Endothelial cell of hepatic sinusoid (primary cell): ENCODE measurements around the gene USP34.
"Not testable (repeated sequence)": the region's sequence is repeated elsewhere in the genome, so short reads cannot be mapped to it uniquely, and the experiment has no call there.

Source experiments
- in situ Hi-C: cut with HindIII; loops from 2 replicates; pipeline ENCODE4 v1.10.0; 2017; ENCODE audit warnings: low sequenced_read_pairs

Gene USP34

DNA sequence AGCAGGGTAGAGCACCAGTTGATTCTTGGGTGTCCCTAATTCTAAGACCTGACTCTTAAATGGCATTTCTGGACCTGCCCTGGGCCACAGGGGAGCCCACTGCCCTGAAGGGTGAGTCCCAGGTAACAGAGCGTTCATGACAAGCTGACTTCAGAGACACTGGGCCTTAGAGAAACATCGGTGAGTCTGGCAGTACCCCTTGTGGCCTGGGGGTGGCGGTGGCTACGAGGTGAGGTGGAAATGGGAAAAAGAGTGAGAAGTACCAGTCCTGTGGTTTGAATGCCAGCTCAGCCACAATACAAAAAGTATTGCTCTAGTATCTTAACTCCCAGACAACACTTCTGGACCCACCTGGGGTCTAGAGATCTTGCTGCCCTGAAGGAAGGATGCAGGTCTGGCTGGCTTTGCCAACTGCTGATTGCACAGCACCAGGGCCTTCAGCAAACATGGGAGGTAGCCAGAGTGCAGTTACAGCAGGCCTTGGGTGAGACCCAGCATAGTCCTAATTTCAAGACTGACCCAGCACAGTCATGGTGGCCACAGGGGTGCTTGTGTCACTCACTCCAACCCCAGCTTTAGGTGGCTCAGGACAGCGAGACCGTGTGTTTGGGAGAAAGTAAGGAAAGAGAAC is 44.5 kb downstream of the USP34 start:
- in situ Hi-C loops = no loop called here

DNA sequence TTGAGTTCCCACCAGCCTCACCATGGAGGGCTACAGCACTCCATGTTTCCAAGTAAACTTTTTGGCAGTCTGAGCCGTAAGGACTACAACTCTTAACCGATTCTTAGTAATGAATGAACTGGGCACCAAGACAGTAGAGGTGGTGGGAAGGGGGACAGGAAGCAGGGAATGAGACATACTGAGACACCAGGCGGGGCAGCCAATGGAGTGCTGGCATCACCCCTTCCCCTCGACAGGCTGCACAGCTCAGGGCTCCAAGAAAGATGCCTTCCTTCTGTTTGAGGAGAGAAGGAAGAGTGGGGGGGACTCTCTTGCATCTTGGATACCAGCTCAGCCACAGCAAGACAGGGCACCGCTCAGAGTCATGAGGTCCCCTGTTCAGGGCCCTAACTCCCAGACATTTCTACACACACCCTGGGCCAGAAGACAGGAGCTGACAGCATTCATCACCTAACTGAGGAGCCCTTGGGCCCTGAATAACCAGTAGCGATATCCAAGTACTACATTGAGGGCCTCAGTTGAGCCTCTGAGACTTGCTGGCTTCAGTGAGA is 45.2 kb downstream of the USP34 start:
- in situ Hi-C loops = no loop called here

DNA sequence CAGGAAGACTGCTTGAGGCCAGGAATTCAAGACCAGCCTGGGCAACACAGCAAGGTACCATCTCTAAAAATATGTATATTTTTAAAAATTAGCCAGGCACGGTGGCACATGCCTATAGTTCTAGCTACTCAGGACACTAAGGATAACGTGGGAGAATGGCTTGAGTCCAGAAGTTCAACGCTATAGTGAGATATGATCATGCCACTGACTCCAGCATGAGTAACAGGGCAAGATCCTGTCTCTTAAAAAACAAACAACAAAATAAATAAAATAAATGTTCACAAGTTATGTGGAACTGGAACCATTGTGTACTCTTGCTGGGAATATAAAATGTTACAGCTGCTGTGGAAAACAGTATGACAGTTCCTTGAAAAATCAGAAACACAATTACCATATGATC is 47.2 kb downstream of the USP34 start:
- in situ Hi-C loops = no loop called here

DNA sequence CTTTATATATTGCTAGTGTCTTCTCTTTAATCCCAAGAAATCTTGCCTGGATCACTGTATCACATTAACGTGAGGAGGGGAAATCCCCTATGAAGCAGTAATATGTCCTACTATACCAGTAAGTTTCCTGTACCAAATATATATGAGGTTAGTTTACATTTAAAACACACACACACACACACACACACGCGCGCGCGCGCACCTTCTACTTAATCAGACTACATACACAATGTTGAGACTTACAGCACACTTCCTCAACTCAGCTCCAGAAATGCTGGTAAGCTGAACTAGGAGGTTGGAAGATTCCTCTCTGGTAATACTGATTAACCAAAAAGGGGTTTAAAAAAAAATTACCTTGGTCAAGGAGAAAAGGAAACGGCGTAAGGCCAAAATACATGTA is 49.3 kb downstream of the USP34 start:
- in situ Hi-C loops = no loop called here

DNA sequence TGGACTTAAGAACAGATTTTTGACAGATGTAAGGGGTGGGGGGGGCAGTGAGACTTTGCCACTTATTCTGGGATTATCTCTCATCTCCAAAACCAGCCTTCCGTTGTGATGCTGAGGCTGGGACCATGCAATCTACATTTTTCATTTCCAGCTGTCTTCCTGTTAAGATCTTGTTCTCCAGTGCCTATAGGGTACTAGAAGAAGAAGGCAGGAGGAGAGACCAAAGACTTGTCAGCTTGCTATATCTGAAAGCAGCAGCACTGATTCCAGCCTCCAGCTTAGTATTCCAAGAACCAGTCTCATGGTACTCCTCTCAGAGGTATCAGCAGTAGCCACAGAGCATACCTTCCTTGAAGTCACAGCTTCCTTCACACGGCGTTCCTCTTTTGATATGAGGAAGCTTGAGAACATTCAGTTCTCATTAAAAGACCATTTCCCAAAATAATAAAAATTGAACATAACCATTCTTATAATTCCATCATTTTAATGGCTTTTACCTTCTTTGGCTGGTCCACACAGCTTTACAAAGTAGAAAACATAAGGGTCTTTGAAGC is 49.8 kb downstream of the USP34 start:
- in situ Hi-C loops = no loop called here

DNA sequence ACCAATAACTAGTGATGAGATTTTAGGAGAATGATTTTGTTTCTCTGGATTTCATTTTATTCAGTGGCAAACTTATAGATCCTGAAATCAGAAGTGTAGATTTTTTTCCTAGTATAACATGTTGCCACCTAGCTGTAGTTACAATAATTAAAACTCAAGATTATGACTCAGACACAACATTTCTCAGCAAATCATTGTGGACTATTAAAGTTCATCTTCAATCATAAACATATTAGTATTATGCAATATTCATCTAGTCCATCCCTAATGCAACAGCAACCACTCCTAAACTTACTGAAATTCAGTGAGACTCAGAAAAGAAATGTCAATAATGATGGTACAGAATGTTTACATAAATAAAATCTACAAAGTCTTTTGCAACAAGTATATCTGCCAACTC is 51.3 kb downstream of the USP34 start:
- in situ Hi-C loops = no loop called here

DNA sequence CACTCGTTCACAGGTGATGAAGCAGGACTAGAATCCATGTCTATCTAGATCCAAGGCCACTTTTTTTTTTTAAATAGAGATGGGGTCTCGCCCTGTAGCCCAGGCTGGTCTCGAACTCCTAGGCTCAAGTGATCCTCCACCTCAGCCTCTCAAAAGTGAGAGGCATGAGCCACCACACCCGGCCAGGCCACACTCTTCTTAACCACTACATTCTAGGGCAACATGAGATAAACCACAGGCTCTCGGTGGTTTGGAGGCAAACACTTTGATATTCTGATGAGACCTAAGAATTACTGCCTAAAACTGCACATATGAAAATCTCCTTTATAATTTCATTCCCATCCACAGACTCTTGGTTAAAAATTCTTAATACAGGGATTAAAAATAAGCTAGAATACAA is 51.8 kb downstream of the USP34 start:
- in situ Hi-C loops = no loop called here

DNA sequence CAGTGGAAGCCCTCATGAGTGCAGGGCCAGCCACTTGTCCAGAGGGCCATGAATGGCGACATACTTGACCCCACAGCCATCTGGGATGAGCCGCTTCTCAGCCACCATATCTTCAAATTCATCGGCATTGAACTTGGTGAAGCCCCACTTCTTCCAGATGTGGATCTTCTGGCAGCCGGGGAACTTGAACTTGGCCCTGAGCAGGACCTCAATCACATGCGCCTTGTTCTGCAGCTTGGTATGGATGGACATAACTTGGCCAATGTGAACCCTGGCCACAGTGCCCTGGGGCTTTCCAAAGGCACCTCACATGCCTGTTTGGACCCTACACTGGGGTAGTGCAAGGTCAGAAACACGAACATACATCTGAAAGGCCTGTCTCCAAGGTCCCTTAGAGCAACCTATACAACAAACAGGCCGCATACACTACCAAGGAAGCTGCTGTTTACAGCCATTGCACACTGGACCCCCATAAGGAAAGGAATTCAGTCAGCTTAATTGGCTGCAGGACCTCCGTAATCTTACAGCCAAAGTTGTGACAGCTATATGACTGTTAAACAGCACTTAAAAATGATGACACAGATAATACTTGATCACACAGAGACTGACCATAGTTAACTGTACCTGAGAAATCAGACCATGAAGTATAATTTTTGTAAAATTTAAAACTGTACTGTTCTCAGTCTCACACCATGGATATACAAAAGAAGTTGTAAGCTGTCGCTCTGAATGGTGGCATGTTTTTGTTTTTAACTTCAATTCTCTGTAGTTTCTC is 53.8 kb downstream of the USP34 start:
- in situ Hi-C loops = no loop called here

DNA sequence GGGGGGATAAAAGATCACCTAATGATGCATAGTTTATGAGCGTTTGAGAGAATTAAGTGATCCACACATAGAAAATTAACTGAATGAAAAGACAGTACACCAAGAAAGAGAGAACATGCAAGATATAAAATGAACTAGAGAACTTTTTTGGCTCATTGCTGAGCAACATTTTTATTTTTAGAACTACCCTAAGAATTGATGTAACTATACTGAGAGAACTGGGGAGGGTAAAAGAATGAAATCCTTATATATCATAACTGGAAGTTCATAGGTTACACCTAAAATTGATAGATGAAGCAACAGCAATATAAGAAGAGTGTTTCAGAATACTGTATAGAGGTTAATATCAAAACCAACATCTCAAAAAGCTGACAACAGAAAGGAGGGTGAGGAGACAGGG is 55.6 kb downstream of the USP34 start:
- in situ Hi-C loops = no loop called here

DNA sequence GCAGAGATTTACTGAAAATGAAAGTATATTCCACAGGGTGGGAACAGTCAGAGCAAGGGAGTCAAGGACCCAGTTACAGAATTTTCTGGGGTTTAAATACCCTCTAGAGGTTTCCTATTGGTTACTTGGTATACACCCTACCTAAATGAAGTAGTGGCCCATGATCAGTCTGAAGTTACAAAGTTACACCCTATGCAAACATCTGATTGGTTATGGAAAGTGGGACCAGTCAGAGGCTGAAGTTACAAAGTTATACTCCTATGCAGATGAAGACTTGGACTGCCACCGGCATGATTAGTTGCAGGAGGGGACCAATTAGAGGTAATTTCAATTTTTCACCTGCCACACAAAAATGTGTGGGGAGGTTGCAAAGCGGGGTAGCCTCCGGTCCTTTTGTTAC is 56.2 kb downstream of the USP34 start:
- in situ Hi-C loops = no loop called here

DNA sequence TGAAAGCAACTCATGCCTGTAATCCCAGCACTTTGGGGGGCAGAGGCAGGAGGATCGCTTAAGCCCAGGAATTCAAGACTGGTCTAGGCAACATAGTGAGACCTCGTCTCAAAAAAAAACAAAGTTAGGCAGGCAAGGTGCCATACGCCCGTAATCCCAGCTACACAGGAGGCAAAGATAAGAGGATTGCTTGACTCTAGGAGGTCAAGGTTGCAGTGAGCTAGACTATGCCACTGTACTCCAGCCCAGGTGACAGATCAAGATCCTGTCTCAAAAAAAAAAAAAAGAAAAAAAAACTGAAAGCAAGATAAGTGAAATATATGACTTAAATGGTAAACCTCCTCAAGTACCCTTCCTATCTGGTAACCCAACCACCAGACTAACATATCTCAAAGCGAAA is 59.8 kb downstream of the USP34 start:
- in situ Hi-C loops = no loop called here

DNA sequence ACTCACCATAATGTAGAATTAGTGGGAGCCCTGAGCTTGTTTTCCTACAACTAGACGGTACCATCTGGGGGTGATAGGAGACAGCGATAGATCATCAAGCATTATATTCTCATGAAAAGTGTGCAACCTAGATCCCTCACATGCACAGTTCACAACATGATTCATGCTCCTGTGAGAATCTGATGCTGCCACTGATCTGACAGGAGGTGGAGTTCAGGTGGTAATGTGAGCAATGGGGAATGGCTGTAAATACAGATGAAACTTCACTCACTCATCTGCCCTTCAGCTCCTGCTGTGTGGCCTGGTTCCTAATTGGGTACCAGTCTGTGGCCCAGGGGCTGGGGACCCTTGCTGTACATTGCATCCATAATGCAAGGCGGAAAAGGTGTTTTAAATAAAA is 60.7 kb downstream of the USP34 start:
- in situ Hi-C loops = no loop called here

DNA sequence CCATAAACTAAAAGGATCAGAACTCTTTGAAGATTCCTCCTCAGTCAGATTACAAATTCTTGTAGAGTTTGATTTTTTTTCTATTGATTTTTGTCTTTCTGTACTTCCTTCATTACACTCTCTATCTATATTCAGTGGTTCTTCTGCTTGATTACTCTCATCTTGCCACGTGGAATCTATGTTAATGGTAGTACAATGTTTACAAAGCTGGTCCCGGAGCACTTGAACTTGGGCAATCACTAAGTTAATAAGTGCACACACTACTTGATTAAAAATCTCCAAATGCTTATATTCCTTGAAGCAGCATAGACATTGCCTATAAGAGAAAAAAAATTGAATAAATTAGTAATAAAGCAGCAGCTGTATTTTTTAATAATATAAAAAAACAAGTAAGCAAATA is 65.1 kb downstream of the USP34 start:
- in situ Hi-C loops = no loop called here

DNA sequence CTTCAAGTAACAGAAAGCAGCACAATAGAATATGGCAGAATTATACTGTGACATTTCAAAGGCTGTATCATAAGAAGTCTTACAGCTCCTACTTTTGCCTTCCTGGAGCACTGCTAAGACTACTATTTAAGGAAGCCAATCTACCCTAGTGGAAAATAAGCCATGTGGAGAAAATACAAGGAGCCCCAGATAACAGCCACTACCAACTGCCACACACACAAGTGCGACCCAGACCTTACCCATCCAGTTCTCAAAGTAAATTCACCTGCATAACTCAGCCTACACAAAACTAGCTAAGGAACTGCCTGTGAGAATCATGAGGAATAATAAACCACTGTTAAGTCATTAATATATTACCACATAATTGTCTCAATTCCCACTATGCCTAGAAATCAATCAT is 66.4 kb downstream of the USP34 start:
- in situ Hi-C loops = no loop called here

DNA sequence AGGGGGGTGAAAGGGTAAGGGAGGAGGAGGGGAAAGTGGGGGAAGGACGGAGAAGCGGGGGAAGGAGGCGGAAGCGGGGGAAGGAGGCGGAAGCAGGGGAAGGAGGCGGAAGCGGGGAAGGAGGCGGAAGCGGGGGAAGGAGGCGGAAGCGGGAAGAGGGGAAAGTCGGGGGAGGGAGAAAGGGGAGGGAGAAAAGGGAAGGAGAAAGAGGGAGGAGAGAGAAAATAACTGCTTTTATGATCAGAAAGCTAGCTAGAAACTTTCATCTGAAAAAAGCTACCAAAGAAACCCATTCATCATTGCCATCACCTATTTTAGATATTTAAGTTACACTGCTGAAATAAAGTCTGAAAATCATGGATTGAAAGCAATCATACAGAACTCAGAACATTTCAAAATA is 72.5 kb downstream of the USP34 start:
- in situ Hi-C loops = no loop called here

DNA sequence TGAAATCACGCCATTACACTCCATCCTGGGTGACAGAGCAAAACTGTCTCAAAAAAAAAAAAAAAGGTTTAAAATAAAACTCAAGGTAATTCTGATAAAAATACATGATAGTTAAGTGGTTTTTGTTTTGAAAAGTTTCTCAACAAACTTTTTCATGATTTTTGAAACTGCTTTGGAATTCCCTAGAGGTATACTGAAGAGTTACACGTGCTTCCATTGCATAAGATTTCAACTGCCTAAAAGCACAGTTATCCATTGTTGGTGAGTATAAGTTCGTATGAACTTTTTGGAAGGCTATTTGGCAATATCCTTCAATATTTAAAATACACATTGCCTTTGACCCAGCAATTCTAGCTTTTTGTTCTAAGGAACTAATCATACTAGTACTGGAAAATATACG is 74.9 kb downstream of the USP34 start:
- in situ Hi-C loops = no loop called here

DNA sequence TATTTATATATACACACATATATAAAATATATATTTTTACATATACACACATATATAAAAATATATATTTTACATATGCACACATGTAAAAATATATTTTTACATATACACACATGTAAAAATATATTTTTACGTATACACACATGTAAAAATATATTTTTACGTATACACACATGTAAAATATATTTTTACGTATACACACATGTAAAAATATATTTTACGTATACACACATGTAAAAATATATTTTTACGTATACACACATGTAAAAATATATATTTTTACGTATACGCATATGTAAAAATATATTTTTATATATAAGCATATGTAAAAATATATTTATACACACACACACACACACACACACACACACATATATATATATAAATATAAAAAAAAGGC is 83.3 kb downstream of the USP34 start:
- in situ Hi-C loops = not testable (repeated sequence)

DNA sequence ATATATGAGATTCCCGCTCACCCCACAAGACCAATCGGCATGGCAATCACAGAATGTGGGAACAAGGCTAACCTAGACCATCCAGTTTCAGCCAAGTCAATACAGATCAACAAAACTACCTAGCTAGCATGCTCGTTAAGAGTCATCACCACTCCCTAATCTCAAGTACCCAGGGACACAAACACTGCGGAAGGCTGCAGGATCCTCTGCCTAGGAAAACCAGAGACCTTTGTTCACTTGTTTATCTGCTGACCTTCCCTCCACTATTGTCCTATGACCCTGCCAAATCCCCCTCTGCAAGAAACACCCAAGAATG is 90.0 kb downstream of the USP34 start:
- in situ Hi-C loops = not testable (repeated sequence)

DNA sequence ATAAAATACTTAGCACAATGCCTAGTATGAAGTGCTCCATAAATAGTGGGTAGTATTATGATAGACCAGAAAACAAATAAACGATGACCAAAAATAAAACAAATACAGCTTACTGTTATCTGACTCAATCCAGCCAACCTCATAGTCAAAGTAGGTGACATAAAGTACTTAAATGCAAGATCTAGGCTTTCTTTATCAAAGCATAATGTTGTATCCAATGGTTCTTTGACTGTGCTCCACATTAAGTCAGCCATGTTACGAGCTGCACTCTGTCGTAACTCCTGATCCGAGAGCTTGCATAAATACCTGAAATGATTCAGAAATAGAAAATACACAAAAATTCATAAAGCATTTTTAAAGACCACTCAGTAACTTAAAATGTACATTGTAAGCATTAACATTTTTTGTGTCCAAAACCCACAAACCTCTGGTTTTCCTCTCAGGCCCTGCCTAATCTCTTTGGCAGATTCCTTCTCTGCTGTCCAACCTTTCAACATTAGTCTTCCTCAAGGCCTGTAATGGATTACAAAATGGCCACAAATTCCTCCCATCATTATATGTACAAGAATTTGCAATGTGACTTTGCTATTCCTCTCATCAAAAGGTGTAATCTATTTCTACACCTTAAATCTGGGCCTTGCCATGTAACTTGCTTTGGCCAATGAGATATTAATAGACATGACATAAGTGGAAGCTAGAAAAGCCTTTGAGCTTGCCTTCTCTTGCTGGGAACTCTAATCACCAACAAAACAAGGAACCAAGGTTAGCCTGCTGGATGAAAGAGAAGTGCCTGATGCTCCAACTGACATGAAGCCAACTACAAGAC is 90.6 kb downstream of the USP34 start:
- in situ Hi-C loops = no loop called here

DNA sequence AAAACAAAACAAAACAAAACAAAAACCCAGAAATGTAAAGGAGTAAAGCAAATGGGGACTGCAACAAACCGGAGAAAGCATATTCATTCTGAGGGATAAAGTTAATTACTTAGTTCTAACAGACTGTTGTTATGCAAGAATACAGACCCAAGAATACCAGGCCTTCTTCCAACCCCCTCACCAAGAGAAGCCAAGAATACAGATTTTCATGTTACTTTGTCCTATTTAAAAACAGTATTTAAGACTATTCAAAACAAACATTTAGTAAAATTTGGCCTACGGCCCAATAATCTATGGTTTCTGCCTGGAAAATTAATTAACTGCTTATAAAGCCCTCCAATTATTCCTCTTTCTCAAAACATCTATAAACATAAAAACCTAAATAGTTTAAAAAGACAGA is 91.4 kb downstream of the USP34 start:
- in situ Hi-C loops = no loop called here

DNA sequence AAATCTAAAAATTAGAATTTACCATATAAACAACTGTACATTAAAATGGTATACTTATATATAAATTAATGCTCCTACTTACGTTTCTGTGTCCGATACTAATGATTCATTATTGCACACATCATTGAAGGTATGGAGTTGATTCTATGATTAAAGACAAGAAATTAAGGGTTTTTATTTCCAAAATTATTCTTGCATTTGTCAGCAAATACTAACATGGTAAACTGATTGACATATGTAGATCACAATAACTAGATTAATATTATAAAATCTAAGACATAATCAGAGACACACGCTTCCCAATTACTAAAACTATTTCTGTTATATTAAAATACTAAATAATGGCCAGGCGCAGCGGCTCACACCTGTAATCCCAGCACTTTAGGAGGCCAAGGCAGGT is 92.6 kb downstream of the USP34 start:
- in situ Hi-C loops = no loop called here

DNA sequence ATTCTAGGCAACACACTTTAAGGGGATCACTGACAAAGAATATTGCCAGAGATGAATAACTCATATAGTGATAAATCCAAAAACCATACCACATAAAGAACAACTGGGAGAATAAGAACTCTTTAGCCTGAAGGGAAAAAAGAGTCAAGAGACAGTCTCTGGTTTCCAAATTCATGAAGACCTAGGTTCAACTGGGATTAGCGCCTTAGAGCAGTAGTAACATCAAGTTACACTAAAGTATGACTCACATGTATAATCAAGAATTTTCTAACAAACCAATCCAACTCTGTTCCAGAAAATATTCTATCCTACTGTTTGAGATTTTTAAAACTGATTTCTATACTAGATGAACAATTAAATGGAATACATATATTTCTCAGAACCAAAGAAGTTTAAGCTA is 93.8 kb downstream of the USP34 start:
- in situ Hi-C loops = no loop called here
